Stimulated activated CD4-positive, alpha-beta T cell treated with anti-CD3 and anti-CD28 coated beads, TNF-alpha, amount 100 ng/mL, for 1 hour (primary cell): Measurements from ENCODE around the gene ANKRD44.
"Not testable (repeated sequence)": the region's sequence is repeated elsewhere in the genome, so short reads cannot be mapped to it uniquely, and the experiment has no call there.

ENCODE experiments used
- DNase-seq, 3 donors: peaks; one replicate each; pipeline ENCODE4 v3.0.0-alpha.2; 2020; ENCODE audit warnings: low read depth in 3 of 3, low spot score in 1 of 3

ANKRD44 gene

DNA sequence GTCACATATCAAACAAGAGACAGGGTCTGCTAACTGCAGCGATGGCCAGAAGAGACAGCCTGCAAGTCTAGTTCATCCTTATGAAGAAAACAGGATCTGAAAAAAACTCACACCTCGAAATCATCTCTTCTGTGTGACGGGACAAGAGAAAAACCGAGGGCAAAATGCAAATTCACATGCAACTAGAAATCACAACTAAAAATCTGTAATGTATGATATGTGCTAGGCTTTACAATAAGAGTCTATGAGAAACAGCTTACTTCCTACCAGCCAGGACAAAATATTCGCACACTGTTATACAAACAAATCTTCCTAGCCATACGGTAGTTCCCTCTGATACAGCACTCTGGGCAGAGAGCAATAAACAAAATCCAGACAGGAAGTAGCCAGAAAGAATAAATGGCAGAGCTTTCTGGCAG is 48.8 kb downstream of the ANKRD44 start:
- no peak for DNase-seq

DNA sequence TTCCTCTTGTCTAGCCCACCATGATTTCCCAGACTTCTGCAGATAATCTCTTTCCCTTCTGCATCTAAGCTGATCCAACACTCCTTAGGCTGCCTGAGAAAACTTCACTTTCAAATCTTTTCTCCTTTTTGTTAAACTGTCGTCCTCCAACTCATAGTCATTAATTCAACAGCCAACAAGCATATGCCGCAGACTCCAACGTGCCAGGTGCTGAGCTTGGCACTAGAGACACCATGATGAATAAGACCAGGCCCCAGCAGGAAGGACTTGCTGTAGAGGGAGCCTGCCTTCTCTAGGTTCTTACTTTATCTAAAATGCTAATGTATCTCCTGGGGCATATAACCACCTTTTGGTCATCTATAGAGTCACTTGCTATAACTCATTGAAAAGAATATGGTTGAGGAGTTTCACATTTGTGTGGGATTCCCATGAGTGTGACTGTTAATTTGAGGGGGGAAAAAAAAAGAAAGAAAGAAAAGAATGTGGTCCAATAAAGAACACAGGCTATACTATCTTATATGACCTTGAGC is 51.0 kb downstream of the ANKRD44 start:
- DNase-seq = no peak

DNA sequence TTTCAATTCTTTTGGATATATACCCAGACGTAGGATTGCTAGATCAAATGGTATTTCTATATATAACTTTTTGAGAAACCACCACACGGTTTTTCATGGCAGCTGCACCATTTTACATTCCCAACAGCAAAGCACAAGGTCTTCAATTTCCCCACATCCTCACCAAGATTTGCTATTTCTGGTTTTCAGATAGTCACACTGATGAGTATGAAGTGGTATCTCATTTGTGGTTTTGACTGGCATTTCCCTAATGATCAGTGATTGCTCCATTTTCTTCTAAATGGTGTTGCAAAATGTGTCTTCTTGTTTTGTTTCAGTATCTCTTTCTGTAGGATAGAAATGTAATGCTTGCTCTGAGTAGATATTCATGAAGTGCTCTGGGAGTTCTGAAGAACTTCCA is 52.0 kb downstream of the ANKRD44 start:
- DNase-seq = no peak

DNA sequence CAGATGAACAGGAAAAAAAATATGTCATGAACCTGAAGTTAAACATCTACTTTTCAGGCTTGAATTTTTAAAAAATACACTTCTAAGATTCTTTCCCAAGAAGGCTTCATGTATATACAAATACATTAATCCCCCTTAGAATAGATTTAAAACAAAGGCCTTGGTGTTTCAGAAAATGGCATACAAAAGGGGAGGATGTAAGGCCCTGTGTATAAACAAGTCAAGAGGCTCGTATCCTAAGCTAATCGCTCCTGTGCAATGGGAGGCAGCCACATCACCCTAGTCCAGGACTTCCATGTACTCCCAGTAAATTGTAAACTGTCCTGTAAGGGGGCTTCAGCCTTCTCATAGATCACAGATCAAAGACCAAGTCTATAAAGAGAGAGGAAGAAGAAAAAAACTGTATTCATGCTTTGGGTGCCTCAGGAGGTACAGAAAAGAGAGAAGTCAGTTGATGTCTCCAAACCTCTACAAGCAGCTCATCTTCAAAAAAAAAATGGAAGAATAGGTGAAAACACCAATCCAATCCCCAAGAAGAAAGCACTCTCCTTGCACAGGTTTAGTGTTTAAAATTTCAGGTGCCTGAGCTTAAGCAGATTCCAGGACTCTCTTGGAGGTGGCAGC is 53.9 kb downstream of the ANKRD44 start:
- DNase-seq = no peak

DNA sequence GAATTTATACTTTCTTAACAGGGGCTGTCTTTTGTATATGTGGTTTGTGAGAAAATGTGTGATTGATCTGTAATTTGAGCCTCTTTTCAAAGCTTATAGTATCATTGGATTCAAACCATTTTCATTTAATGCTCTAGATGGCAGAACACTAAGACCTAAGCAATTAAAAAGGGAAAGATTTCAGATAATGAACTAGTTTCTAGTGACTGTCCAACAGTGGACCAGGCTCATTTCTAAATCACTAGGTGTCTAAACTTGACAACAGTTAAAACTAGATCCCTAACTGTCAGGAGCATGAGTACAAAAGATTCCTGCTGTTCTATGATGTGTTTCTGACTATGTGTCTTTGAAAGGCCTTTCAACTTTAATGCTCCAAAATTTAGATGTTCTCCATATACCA is 54.6 kb downstream of the ANKRD44 start:
- DNase-seq = no peak

DNA sequence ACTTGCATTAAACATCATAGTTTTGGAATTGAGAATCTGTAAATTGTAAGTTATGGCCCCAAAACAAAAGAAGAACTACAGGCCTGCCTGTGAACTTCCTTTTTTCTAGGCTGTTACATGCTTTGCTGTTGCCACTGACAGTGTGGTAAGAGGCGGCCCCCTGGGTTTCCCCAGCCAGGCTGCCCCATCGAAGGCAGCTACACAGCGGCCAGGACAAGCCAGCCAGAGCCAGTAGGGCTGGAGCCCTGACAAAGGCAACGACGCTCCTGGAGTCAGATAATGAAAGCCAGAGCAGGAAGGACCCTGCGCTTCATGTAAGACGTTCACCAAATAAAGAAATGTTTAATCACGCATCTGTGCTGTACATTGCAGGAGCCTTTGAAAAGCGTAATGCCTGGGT is 55.0 kb downstream of the ANKRD44 start:
- peak; percentile 41 to 54 (median 47) for DNase-seq

DNA sequence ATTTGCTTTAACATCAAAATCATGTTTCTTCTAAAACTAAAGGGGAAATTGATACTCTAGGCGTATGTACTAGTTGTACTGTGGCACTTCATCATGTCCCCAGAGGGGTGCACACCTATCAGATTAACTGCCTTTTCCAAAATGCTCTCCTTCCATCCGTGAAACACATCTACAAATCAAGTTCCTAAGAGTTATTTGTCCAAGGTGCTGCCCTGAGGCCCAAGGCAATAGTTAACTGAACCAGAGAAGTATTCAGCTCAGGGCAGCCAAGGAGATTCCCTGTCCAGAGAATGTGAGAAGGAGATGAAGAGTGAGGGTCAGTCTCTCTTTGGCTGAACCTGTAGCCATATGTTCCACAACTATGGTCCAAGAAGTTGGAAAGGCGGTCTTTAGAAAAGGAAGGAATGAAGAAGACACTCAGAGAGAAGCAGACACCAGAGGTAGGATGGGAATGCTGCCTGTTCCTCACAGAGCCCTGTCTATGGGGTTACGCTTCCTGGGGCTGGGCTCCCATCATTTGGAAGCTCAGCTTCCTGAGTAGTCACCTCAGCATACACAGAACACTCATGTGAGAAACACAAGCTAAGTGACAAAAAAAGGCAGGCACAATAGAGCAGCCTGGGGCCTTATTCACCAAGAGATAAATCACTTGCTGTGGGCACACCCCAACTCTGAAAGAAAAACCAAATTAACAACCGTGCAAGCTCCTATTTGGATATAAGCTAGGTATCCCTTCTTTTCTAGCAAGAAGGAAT is 55.6 kb downstream of the ANKRD44 start:
- no peak for DNase-seq

DNA sequence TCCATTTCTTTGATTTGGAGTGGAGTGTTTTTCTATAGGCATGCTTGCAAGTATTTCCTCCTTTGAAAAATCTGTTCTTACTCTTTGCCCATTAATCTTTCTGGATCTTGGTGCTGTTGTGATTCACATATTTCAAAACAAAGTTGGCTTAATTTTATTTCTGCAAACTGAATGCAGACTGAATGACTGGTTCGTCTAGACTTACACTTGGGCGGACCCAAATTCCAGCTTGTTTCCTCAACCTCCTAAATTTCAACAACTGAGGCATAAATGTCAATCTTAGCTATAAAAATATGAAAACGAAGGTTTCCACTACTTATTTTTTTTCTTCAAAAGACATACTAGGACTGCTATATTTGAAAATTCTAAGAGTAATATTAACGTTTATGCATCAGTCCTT is 59.0 kb downstream of the ANKRD44 start:
- no peak for DNase-seq

DNA sequence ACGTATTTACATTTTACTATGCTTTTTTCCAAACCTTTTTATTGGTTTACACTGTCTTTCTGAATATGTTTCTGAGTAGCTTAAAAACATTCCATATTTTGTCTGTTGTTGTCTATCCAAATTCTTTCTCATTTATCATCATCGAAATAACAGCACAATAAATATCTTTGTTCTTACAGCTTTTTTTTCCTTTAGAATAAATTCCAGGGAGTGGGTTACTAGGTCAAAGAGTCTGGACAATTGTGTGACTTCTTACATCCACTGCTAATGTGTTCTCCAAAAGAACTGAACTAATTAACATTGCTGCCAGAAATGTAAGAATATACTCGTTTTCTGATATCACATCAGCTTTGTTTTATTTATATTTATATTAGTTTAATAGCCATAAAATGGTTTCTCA is 59.4 kb downstream of the ANKRD44 start:
- DNase-seq = no peak

DNA sequence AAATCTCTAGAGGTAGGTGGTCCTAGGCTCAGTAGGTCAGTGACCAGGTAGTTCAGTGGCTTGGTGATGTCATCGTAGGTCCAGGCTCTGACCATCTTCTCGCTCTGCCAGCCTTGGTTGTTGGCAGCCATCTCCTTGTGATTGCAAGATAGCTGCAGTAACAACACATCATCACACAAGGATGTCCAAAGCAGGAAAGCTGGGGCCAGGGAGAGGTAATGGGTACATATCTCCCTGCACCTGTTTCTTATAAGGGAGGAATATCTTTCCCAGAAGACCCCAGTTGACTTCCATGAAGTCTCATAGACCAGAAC is 60.5 kb downstream of the ANKRD44 start:
- no peak for DNase-seq

DNA sequence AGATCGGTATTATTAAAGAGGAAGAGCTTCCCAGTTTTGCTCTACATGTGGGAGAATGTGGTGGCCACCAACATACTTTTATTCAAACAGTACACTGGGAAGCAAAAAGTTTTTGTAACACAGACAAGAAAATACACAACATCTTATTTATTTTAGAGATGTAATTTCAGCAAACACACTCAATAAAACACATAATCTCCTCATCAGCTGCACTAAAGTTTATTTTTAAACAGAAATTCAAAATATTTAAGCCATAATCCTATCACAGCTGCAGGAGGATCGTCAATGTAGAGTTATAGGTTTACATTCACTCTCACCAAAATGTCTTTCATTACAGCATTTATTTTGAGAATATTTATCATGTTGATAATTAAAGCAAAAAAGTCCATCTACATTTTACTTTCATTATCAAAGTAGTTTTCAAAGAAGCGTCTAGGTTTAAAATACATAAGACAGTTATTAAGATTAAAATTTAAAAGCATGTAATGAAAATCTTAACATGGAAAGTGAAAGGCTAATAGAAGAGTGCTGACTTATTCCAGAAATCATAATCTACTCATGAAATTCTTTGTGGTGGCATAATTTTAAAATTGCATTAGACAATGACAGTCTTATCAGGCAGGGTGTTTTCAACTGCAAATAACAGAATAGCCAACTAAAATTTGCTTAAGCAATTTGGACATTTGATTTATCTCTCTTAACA is 61.0 kb downstream of the ANKRD44 start:
- no peak for DNase-seq

DNA sequence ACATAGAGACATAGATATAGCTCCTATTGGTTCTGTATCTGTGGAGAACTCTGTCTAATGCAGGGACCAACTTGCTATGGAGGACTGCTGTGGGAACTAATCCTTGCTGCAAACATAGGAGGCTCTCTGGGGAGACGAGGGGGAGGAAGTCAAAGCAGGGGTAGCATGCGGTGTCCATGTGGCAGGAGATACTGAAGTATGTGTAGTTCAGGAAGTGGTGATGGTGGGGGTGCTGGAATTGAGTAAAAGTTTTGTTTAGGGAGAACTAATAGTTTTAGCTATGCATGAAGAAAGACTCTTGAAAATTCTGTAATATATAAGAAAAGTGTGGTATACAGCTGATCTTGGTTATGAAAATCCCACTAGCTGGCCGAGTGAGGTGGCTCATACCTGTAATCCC is 62.0 kb downstream of the ANKRD44 start:
- no peak for DNase-seq

DNA sequence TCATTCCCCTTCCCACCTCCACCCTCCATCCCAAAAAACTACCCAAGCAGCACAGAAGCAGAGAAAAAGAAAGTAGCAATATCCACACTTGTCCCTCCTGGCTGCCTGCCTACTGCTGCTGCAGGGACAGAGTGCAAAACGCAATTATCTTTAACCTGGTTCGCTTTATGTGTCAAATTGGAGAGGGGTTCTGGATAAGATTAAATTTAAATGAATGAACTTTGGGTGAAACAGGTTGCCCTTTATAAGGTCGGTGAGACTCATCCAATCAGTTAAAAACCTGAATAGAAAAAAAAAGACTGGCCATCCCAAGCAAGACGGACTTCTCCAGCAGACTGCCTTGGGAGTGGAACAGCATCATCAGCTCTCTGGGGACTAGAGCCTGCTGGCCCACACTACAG is 62.6 kb downstream of the ANKRD44 start:
- no peak for DNase-seq

DNA sequence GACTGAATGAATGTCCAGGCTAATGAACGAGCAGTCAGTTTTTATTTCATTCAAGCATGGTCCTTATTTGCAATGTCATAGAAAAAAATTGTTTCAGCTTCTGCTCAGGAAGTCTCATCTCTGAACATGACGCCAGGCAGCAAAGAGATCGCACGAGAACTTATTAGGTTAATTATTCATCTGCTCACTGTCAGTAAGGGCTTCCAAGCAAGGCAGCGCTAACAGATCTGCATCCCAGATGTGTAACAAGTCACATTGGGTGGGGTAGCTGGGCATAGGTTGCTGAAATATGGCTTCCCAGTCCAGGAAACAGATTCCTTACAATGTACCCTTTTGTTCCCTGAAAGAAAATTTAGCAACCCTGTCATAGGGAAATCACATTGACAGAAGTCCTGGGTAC is 63.5 kb downstream of the ANKRD44 start:
- DNase-seq = no peak

DNA sequence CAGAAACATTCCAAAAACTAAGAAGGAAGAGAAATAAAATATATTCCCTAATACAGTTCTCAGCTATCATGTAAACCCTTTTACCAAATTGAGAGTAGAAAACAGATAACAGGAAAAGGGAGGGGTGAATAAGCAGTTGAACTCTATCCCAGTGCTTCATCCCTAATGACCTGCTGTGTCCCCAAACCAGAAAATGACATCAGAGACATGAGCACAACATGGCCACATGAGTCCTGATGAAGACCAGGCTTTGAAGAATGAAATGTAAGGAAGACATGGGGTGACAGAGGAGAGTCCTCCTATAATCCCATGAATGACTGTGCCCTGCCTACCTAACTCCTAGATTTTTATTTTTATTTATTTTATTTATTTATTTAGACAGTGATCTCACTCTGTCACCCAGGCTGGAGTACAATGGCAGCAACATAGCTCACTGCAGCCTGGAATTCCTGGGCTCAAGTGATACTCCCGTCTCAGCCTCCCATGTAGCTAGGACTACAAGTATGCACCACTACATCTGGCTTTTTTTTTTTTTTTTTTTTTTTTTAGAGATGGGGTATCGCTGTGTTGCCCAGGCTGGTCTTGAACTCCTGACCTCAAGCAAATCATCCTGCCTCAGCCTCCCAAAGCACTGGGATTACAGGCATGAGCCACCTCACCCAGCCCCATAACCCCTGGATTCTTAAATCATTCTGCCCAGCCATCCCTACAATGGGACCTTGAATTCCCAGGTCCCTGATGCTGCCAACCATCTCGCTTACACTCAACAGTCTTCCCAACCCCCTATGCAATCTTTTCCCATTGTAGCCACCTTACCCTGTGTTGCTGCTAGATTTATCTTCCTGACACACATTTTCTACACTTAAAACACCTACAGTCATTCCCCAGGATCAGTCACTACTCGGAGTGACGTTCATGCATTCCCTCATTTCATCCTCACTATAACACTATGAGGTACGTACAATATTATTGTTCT is 64.5 kb downstream of the ANKRD44 start:
- no peak for DNase-seq

DNA sequence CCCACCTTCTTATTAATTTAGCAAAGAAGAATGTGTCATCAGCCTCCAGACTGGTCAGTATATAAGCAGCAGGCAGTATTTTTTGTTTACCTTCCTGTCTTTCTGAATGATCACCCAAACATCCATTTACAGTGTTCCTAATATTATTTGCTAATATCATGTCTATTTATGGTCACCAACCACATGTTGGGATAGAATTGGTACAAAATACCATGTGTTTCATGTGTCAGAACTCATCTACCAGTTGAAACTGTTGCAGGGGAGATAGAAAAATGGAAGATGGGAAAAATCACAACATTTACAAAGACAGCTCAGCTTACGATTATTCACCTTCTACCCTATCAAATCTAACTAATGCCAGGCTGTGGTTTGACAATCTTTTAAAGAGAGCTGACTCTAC is 66.2 kb downstream of the ANKRD44 start:
- DNase-seq = no peak

DNA sequence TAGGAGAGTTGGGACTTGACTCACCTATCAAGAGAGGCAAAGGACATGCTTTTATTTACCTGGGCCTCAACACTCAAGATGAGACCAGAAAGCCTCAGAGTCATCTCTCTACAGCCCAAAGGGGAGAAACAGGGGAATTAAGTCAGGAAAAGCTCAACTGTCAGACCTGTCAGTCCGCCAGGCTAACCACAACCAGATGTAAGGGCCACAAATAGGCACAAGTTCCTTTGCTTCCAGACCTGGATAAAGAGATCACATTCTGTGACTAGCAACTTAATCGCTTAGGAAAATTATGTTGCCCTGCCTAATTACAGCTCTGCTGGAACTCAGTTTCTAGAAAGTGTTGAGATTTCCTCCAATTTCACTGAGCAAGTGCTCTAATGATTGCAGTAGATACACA is 67.9 kb downstream of the ANKRD44 start:
- no peak for DNase-seq

DNA sequence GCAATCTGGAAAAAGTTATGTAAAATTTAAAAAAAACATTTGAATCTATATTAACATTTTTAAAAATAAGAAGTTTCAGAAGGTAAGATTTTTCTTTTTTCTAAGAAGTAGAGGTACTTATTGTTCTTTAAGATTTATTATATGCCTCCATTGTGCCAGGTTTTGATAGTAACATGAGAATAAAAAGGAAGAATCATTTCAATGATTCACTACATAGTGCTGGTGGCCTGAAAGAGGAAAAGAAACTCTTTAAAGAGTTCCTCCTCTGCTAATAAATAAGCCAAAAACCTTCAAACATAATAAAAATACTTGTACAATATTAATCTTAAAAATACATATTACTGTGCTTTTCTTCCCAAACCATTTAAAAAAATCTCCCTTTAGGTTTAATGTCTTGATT is 69.0 kb downstream of the ANKRD44 start:
- no peak for DNase-seq

DNA sequence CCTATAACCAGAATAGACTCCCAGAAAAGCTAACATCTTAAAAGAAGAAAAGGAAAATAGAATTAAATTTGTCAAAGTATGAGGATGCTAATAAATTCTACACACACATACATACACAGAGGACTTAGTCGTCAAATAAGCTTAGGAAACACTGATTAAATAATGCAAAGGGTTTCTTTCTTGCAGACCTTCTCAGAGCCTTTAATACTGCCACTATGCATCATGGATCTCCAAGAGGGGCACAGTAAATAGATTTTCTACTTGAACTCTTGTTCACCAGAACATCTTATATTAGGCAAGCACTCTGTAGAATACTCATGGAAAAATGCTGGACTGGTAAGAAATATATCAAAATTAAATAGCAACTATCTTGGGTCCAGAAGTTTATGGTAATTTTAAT is 69.4 kb downstream of the ANKRD44 start:
- no peak for DNase-seq

DNA sequence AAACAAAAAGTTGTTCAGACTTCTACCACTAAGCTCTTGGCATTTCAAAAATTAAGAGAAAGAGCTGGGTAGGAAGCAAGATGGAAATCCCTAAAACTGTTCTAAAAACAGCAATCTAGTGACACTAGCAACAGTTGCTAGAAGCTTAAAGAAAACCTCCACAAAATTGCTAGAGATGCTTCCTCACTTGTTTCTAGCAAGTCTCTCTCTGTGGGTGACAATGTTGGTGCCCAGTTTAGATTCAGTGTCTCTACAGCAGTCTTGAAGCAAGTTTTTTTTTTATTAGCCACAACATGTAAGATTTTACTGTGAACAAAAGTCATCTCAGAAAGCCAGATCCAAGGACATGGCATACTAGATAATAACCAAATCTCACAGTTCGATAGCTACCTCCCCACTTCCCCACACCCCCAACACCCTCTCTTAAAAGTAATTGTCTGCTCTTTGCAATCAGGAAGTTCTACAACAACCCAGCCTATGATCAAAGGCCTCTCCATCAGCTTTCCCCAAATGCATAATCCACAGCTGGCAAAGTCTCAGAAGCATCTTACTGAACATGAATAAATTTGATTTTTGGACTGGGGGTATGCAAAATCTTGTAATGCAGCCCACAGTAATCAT is 70.0 kb downstream of the ANKRD44 start:
- DNase-seq = no peak

DNA sequence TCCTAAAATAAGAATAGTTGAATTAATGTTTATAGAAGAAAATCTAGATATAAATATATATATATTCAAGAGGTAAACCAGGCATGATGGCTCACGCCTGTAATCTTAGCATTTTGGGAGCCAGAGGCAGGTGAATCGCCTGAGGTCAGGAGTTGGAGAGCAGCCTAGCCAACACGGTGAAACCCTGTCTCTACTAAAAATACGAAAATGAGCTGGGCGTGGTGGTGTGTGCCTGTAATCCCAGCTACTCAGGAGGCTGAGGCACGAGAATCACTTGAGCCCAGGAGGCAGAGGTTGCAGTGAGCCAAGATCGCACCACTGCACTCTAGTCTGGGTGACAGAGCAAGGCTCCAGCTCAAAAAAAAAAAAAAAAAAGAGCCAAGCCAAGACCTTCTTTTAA is 70.6 kb downstream of the ANKRD44 start:
- DNase-seq = not testable (repeated sequence)
